Tongue (tissue), 2 donors: ENCODE data around the gene AFDN. TPM values are rescaled to one million over a fixed set of nuclear protein-coding genes. Genes with fewer than 3 reads are reported as not detected.
"Not testable (repeated sequence)": the region's sequence is repeated elsewhere in the genome, so short reads cannot be mapped to it uniquely, and the experiment has no call there.

ENCODE experiments used
- DNase-seq: peaks from one replicate; pipeline ENCODE4 v3.0.0-alpha.2; 2015
- total RNA-seq: library from RNA; depleted of rRNA; stranded (reverse); fragments of >200 nt; gene quantifications from one replicate; pipeline ENCODE4 v1.2.3, GENCODE V29; 2014

AFDN gene
- total RNA-seq, 1 donor from 2014 or later: 135 TPM

- no peak for DNase-seq
Observed at GRCh38 chr6:167984144-167984719, 157.5 kb downstream of the AFDN start.

- no peak for DNase-seq
Observed at GRCh38 chr6:167984876-167985604, 158.3 kb downstream of the AFDN start.

DNA sequence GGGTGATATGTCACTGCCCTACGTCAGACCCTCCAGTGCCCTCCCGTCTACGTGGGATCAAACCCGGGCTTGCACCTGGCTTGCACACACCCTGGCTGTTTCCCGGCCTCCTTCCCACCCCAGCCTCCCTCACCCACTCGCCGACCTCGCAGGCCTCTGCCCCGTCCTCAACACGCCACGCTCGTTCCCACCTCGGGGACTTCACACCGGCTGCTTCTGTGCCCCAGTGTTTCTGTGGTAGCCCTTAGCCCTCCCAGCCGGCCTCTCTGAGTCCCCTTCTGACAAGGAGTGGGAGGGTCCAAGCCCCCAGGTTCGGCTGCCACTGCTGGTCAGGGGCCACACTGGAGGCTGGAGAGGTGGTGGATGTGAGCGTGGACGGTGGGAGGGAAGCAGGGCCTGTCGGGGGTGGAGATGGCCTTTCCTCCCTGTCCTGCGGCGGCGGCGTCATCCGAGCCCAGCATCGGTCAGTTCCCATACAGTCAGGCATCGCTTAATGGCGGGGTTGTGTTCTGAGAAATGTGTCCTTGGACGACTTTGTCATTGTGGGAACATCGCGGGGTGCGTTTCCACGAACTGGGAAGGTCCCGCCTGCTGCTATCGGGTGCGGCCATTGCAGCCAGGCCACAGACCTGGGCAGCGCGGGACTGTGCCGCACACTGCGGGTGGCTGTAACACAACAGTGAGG, 159.3 kb downstream of the AFDN start:
- DNase-seq: no peak

- DNase-seq: peak; percentile 61
Observed at GRCh38 chr6:167987396-167988153, 160.9 kb downstream of the AFDN start.

DNA sequence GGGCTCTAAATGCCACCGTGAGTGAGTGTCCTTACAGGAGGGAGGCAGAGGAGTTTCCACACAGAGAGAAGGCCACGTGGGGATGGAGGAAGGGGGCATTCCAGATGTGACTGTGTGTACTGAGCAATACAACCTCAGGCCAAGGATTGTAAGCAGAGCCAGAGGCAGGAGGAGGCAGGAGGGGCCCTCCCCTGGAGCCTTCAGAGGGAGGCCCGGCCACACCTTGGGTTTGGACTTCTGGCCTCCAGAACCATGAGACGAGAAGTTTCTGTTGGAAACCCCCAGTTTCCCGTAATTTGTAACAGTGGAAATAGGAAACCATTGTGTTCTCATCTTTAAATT, 161.4 kb downstream of the AFDN start:
- no peak for DNase-seq

DNA sequence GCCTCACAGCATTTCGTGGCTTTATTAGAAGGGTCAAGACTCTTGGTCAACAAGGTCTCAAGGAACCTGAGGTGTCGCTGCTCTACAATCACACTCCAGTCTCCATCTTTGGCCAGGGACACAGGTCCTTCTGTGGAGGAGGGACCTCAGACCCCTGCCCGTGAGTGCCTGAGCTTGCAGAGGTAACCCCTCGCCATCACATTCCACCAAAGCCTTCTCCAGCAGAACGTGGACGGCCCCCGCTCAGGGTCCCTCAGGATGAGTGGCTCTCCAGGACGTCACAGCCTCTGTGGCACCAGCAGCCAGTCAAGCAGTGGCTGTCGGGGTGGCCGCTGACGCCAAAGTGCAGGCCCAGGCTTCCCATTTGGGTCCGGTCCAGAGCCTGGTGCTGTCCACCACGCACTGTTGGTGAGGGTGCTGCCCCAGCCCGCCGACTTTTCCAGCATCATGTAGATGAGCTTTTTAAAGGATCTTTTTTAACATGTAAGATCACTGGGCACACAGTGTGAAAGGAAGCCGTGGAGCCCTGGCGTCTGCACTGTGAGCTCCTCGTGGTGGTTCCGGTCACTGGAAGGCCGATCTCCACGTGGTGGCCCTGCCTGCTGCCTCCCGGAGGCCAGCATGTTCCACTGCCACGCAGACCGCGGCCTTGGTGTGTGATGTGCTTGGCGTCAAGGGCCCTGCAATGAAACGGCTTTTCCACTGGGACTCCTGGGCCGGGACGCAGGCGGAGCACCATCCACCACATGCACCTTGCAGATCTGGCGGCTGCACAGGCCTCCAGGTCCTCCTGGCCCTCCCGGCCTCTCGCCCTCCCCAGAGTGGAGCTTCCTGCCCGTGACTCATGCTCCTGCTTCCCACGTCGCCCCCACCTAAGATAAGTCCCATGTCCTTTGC, 162.5 kb downstream of the AFDN start:
- DNase-seq: no peak

- DNase-seq: no peak
Observed at GRCh38 chr6:167990016-167990945, 163.6 kb downstream of the AFDN start.

- DNase-seq: peak; percentile 32
Observed at GRCh38 chr6:167993169-167993568, 166.5 kb downstream of the AFDN start.

DNA sequence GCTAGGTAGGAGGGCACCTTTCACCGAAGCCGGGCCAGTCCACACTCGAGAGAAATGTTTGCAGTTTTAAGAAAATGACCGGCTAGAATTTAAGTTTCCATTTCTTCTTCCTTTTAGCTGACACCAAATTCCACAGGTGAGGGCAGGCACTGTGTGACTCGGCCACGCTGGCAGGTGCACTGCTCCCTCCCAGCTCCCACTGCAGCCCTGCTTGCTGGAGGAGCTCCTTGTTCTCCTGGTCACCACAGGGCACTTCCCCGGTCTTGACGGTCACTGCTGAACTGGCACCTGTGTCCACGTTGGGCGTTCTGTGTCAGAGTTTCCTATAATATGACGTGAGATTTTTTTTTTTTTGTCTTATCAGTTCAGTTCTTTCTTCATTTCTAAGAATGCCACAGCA, 167.1 kb downstream of the AFDN start:
- no peak for DNase-seq

DNA sequence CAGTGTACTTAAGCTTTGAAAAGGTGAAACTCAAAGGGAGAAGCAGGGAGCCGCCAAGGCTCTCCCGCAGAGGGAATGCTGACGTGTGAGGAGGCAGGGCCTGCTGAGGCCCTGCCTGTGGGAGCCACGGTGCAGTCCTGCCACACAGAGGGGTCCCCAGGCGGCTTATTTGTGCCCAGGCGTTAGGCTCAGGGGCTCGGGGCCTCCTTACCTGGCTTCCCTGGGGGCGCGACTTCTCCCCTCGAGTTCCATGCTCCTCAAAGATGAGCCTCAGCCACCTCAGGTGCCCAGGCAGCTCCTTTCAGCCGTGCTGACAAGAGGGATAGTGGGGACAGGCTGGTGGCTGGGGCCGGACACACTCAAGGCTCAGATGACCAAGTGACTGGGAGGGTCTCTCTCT, 168.6 kb downstream of the AFDN start:
- no peak for DNase-seq

GRCh38 chr6:167995731-167996151, 169.0 kb downstream of the AFDN start:
- no peak for DNase-seq

GRCh38 chr6:167996424-167997199, 169.9 kb downstream of the AFDN start:
- no peak for DNase-seq

DNA sequence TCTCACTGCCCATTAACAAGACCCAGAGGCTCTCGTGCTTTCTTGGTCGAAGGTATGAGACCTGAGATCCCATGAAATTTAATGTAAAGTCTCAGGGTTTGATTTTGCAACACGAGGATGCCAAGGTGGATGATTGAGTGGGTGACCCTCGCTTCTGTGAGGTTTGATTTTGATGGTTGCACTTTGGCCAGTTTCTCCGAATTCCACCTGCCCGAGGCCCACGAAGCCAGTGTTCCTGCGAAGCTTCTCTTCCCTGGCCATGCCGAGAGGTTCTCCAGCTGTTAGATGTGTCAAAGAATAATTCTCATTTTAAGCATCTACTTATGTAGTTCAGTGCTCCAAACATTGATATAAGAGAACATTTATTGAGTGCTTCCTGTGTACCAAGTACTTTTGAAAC, 170.9 kb downstream of the AFDN start, which contains the start of gene KIF25:
KIF25 (plus strand) TSS at position 30 of the 400 bp plus-strand sequence. CDS start 31,915 bp downstream, outside the sequence.
- no peak for DNase-seq

GRCh38 chr6:167998215-167998614, 171.5 kb downstream of the AFDN start:
- DNase-seq: no peak

- no peak for DNase-seq
Observed at GRCh38 chr6:168000198-168001028, 173.7 kb downstream of the AFDN start.

DNA sequence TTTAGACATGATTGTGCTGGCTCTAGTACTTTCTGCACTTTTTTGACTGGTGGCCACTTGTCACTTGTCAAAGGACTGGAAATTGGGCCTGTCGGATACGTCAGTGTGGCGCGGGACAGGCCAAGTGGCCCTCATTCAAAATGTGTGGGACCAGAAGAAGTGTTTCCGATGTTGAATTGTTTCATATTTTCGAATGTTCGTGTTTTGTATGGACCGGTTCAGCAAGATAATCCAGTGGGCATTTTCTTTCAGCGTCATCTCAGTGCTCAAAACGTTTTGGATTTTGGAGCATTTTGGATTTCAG, 174.3 kb downstream of the AFDN start:
- no peak for DNase-seq

- not testable (repeated sequence) for DNase-seq
Observed at GRCh38 chr6:168001514-168001913, 174.8 kb downstream of the AFDN start.

DNA sequence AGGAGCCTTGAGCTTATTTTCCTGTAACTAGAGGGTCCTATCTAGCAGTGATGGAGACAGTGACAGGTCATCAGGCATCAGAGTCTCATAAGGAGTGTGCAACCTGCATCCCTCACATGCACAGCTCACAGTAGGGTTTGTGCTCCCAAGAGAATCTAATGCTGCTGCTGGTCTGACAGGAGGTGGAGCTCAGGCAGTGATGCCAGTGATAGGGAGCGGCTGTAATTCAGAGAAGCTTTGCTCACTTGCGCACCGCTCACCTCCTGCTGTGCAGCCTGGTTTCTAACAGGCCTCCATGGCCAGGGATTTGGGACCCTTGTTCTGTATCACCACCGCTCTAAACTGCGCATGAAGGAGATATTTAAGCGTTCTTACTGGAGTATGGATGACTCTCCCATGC, 176.1 kb downstream of the AFDN start:
- DNase-seq: no peak

GRCh38 chr6:168004023-168004422, 177.3 kb downstream of the AFDN start:
- DNase-seq: no peak
